ENCODE data around the gene PRSS27. TPM values are rescaled to one million over a fixed set of nuclear protein-coding genes. Genes with fewer than 3 reads are reported as not detected.

The PRSS27 gene
- total RNA-seq, 4 donors from 2014 or later: 1.3 to 5.0 (median 2.0) TPM

DNA sequence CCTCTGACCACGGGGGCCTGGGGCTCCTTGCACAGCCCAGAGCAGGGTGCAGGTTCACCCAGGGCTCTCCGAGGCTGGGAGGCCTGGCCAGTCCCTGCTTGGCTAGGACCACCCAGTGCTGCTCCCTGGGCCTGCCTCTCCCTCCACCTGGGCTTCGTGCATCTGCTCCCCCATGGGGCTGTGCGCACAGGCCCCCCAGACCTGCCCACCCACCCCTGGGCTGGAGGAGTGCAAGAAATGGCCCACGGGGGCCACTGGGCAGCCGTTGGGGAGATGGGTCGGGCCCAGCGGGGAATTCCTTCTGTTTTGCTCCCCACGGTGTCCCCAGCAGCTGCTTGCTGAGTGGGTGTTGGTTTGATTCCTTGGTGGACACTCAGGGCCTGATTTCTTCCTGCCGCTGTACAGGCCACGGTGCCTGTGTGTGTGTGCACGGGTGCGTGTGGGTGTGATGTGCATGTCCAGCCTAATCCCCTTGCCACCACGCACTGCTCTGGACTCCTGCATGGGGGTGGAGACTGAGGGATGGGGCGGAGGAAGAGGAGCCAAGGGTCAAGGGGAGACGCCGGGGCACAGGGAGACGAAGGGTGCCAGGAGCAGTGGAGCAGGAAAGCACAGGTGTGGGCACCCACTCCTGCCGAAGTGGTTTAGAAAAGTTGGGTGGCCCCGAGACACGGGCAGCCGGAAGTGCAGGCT is 8.5 kb downstream of the PRSS27 start:
- TF ChIP-seq, protein P1, sequence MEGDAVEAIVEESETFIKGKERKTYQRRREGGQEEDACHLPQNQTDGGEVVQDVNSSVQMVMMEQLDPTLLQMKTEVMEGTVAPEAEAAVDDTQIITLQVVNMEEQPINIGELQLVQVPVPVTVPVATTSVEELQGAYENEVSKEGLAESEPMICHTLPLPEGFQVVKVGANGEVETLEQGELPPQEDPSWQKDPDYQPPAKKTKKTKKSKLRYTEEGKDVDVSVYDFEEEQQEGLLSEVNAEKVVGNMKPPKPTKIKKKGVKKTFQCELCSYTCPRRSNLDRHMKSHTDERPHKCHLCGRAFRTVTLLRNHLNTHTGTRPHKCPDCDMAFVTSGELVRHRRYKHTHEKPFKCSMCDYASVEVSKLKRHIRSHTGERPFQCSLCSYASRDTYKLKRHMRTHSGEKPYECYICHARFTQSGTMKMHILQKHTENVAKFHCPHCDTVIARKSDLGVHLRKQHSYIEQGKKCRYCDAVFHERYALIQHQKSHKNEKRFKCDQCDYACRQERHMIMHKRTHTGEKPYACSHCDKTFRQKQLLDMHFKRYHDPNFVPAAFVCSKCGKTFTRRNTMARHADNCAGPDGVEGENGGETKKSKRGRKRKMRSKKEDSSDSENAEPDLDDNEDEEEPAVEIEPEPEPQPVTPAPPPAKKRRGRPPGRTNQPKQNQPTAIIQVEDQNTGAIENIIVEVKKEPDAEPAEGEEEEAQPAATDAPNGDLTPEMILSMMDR (IDR thresholded peaks at IDR 0.05): no peak
- TF ChIP-seq POLR2A (IDR thresholded peaks at IDR 0.05): no peak
- 59% methylated on average over 12 to 22 of the region's 22 CpGs for WGBS, 2 donors
- intact Hi-C loops (cut with DNase I; ENCODE audit: low total_unique reads): no loop called here
- H3K4me3 ChIP-seq (ENCODE audit: low read depth, poor library complexity, severe bottlenecking): no peak overlapping the region
- DNase-seq (ENCODE audit: low spot score in 2 of 2): peak in 1 of 2 donors; percentile 82

GRCh38 chr16:2710711-2711231 is 9.3 kb downstream of the PRSS27 start:
- peak in 1 of 2 donors; percentile 68 for DNase-seq (ENCODE audit: low spot score in 2 of 2)

DNA sequence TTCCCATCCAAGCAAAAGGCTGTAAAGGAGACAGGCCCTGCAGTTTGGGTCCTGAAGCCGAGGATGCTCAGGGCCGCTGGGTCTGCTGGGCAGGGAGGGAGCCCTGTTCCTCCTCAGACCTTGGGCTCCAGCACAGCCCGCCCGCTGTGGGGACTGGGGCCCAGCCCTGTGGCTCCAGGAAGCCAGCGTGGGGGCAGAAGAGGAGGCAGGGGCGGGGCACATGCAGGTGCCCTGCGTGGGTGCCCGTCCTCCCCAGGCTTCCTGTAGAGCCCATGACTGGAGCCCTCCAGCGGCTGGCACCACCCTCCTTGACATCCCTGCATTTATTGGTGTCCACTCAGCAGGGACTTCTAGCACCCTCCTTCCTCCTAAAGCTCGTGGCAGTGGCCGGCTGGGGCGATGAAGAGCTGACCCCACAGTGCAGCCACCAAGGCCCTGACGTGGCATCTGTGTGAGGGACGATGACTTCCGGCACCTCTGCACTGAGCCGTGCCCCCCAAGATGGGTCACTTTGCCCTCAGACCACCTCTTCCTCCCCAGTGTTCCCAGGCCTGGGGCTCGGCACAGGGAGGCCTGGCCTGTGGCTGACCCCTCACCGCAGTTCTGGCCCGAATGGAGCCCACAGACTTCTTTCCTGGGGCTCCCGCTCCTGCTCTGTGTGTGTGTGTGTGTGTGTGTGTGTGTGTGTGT is 9.9 kb downstream of the PRSS27 start:
- no peak overlapping the region for H3K4me3 ChIP-seq (ENCODE audit: low read depth, poor library complexity, severe bottlenecking)
- TF ChIP-seq POLR2A (IDR thresholded peaks at IDR 0.05): no peak
- TF ChIP-seq, protein P1 (IDR thresholded peaks at IDR 0.05): no peak
- WGBS, 2 donors: 81 to 82% methylated on average over 16 to 18 of the region's 20 CpGs
- DNase-seq (ENCODE audit: low spot score in 2 of 2): no peak
- intact Hi-C loops (cut with DNase I; ENCODE audit: low total_unique reads): no loop called here

More at GRCh38 chr16:2710711-2711231, 9.3 kb downstream of the PRSS27 start:
- intact Hi-C loops (cut with DNase I; ENCODE audit: low total_unique reads): no loop called here
- TF ChIP-seq POLR2A (IDR thresholded peaks at IDR 0.05): no peak
- TF ChIP-seq, protein P1 (IDR thresholded peaks at IDR 0.05): no peak
- 41 to 44% methylated on average over 10 to 11 of the region's 11 CpGs for WGBS, 2 donors
- H3K4me3 ChIP-seq (ENCODE audit: low read depth, poor library complexity, severe bottlenecking): no peak overlapping the region

GRCh38 chr16:2709588-2709984 is 10.4 kb downstream of the PRSS27 start:
- no peak for DNase-seq (ENCODE audit: low spot score in 2 of 2)
- 85 to 89% methylated on average over 7 of the region's 10 CpGs for WGBS, 2 donors
- intact Hi-C loops (cut with DNase I; ENCODE audit: low total_unique reads): no loop called here
- TF ChIP-seq, protein P1 (IDR thresholded peaks at IDR 0.05): no peak
- TF ChIP-seq POLR2A (IDR thresholded peaks at IDR 0.05): no peak
- H3K4me3 ChIP-seq (ENCODE audit: low read depth, poor library complexity, severe bottlenecking): no peak overlapping the region

GRCh38 chr16:2708955-2709587 is 11.0 kb downstream of the PRSS27 start:
- TF ChIP-seq, protein P1 (IDR thresholded peaks at IDR 0.05): no peak
- TF ChIP-seq POLR2A (IDR thresholded peaks at IDR 0.05): no peak
- no peak for DNase-seq (ENCODE audit: low spot score in 2 of 2)
- H3K4me3 ChIP-seq (ENCODE audit: low read depth, poor library complexity, severe bottlenecking): no peak overlapping the region
- intact Hi-C loops (cut with DNase I; ENCODE audit: low total_unique reads): no loop called here
- WGBS, 2 donors: 94% methylated on average over 22 of the region's 22 CpGs

All from lower leg skin (tissue), 4 donors.